GM21447 (cell line): ENCODE results near the gene ERVV-1.
"Not testable (repeated sequence)": the region's sequence is repeated elsewhere in the genome, so short reads cannot be mapped to it uniquely, and the experiment has no call there.

ENCODE experiments used
- ATAC-seq: cut with Tn5 transposase; IDR thresholded peaks from one replicate; pipeline ENCODE4 v1.9.1; 2021; ENCODE audit not compliant: unreplicated experiment

The ERVV-1 gene, protein sequence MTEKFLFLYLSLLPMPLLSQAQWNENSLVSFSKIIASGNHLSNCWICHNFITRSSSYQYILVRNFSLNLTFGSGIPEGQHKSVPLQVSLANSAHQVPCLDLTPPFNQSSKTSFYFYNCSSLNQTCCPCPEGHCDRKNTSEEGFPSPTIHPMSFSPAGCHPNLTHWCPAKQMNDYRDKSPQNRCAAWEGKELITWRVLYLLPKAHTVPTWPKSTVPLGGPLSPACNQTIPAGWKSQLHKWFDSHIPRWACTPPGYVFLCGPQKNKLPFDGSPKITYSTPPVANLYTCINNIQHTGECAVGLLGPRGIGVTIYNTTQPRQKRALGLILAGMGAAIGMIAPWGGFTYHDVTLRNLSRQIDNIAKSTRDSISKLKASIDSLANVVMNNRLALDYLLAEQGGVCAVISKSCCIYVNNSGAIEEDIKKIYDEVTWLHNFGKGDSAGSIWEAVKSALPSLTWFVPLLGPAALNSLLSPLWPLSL

DNA sequence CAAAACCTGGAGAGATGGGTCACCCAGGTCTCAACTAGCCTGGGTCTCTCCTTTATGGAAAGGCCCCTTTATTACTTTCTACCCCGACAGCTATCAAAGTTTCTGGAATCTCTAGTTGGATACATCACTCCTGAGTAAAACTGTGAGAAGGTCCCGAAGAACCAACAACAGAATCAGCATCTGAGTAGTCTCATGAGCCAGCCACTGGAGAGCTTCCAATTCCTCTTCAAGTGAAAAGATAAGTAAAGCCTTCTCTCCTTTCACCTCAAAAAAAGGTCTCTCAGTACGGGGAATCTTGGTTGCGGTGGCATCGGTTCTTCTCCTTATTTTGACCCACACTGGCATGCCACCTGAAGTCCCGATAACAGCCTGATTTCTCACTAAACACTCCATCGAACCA is at the start of gene ERVV-1:
ERVV-1 (plus strand) TSS at position 301 of the 400 bp plus-strand sequence. CDS start 170 bp downstream, outside the sequence.
- no peak for ATAC-seq

DNA sequence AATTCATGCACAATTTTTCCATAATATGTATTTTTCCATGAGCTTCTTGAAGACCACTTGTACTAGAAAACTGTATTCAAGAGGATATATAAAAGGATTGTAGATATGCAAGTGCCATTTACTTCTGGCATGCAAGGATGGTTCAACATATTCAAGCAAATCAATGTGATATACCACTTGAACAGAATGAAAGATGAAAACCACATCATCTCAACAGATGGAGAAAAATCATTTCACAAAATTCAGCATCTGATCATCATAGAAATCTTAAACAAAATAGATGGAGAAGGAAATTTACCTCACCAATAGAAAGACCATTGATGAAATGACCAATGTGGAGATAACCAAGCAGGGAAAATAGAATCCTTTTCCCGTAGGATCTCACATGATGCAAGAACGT is 45.9 kb upstream of the ERVV-1 start:
- no peak for ATAC-seq

DNA sequence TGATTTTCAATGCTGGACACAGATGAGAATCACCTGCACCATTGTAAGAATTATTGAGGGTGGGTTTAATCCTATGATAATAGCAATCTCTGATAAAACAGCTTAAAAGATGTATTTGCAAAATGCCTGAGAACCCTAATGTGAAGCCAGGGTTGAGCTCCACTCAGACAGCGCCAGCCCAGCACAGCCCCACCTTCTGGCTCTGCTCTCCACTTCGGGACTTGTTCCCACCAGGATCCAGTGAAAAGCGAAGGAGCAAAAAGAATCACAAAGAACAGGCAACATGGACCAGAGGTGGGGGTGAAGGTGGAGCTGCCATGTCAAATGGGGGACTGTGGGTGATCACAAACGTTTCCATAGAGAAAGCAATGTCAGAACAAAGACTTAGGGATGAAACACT is 32.4 kb upstream of the ERVV-1 start:
- no peak for ATAC-seq

DNA sequence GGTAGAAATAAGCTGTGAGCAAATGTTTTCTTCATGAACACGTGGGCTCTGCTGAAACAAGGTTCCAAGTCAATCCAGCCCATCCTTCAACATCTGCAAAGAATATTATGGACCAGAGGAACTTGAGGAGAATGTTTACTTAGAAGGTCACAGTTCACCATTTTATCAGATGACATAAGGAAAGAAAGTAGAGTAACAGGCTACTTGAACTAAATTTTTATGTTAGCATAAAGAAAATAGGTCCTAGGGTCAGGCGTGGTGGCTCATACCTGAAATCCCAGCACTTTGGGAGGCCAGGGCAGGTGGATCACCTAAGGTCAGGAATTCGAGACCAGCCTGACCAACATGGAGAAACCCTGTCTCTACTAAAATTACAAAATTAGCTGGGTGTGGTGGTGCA is 30.6 kb upstream of the ERVV-1 start:
- ATAC-seq: not testable (repeated sequence)

DNA sequence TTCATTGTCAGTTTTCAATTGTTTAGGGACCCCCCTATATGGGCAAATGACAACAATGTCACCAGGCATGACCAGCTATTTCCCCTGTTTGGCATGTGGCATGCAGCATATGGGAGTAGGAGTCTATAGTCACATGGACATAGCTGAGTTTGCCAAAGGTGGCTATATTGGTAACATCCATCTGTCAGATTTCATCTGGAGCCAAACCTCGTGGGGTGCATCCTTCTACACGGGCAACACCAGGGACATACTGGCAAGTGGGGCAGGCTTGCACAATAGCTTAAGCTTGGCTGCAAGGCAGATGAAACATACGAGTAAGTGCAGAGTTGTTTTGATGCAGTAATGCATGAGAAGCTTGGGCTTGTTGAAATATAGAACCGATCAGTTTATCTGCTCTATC is 26.5 kb upstream of the ERVV-1 start:
- ATAC-seq: no peak

DNA sequence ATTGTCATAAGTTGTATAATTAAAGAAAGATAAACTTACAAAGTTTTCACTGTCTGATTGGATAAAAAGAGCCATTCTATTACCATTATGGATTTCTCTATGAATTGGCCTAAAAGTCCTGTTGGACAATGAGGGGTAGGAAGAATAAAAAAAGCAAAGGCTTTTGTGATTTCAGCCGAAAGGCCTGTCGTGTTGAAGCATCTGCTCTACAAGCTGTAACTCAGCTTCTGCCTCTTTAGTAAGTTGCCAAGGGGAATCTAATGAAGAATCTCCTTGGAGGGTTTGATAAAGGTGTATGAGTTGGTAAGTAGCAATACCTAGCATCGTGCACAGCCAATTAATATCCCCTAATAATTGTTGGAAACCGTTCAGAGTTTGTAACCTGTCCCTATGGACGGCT is 25.2 kb upstream of the ERVV-1 start:
- ATAC-seq: no peak

DNA sequence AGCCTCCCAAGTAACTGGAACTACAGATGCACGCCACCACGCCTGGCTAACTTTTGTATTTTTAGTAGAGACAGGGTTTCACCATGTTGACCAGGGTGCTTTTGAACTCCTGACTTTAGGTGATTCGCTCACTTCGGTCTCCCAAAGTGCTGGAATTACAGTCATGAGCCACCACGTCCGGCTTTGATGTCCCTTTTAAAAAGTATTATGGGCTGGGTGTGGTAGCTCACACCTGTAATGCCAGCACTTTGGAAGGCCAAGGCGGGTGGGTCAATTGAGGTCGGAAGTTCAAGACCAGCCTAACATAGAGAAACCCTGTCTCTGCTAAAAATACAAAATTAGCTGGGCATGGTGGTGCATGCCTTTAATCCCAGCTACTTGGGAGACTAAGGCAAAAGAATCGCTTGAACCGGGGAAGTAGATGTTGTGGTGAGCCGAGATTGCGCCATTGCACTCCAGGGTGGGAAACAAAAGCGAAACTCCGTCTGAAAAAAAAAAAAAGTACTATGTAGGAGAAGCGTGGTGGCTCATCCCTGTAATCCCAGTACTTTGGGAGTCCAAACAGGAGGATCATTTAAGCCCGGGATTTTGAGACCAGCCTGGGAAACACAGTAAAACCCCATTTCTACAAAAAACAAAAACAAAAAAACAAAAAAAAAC is 22.8 kb upstream of the ERVV-1 start:
- no peak for ATAC-seq

DNA sequence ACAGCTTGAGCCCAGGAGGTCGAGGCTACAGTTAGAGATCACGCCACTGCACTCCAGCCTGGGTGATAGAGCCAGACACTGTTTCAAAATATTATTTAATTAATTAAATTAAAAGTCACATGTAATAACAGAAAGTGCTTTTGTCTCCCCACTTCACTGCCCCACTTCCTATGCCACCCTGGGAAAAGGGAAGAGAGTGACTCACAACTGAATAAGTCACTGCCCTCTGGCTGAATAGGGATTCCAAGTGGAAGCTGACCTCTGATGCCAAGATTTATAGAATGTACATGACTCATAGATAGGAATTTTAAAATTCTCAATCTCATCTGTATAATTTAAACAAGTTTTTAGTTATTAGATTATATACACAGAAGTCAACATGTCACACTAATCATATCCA is 22.2 kb upstream of the ERVV-1 start:
- ATAC-seq: no peak

DNA sequence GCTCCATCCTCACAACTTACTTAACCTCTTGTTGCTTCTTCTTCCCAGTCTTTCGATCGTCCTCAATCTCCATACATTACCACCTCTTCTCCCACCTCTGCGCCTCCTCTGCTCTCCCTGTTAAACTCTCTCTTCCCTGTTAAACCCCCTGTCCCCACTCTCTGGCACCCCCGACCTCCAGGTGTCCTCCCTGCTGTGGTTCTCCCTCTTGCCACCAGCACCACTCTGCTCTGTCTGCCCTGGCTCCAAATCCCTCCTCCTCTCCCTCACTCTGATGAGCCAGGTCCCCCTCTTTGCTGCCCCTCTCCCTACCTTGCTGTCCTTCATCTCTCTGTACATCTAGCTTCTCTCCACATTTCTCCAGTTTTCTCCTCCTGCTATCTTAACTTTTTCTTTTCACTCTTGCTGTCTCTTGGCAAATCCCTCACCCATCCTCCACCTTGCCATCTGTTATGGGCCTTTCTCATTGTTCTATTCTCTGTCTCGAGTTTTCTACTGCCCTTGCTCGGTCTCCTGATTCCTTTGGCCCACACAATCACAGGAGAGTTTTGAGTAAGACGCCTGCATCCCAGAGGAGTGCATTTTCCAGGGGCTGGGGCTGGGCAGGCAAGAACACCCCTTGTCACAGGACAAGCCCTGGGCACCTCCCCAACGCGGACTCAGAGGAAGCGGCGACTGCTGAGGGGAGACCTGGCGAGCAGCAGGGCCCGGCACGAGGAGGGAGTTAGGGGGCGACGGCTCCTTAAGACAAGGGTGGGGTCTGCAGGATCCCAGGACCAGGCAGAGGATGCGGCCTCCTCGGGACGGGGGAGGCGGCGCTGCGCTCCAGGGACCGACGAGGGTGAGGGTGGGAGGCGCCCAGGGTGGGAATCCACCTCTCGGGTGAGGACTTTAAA is 21.4 kb upstream of the ERVV-1 start:
- no peak for ATAC-seq

DNA sequence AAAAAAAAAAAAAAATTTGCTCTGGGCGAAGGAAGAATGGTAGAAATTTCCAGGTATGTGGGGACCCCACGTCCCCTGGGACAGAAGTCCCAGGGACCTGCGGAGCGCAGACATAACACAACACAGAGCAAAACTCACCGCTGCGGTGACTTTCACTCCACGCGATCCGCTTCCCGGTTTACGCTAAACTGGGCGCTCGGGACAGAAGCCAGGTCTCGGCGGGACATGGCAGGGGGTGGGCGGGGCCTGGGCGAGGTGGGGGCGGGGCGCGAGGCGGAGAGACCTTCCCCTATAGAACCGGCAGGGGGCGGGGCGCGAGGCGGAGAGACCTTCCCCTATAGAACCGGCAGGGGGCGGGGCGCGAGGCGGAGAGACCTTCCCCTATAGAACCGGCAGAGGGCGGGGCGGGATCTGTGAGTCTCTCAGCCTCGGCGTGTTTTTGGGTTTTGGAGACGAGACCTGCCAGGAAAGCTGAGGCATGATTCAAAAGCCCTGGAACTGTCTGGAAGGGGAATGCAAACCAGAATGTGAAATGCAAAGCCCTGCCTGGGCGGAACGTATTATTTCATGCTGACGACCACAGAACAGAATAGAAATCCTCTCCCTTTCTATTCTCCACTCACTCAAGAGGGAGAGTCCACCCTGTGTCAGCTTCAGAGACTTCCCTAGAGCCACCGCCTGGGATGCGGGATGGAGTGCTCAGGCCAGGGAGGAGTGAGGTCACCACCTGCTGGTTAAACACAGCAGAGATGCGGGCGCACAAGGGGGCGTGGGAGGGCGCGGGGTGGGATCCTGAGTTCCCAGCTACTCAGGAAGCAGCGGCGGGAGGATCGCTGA is 20.2 kb upstream of the ERVV-1 start:
- ATAC-seq: no peak

DNA sequence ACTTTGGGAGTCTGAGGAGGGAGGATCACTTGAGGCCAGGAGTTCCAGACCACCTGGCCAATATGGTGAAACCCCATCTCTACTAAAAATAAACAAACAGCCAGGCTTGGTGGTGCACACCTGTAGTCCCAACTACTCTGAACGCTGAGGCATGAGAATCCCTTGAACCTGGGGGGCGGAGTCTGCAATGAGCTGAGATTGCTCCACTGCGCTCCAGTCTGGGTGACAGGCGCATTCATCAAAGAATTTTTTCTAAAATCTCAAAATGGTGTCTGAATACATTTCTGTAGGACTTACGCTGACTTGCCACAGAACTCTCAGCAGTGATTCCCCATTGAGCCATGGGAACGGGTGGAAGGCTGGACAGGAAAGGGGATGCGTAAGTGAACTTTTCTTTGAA is 18.0 kb upstream of the ERVV-1 start:
- no peak for ATAC-seq

DNA sequence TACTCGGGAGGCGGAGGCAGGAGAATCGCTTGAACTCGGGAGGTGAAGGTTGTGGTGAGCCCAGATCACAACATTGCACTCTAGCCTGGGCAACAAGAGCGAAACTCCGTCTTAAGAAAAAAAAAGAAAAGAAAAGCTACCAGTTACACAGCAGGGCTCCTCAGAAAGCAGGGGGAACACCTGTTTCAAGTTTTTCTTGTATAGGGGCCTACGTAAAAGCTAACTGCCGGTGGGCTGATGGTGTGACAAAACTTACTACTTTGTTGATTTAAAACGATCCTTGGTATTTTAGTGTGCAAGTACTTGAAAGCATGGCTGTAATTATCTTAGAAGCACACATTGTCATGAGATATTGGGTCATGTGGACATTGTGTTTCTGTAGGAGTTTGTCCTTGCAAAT is 15.7 kb upstream of the ERVV-1 start:
- ATAC-seq: no peak

DNA sequence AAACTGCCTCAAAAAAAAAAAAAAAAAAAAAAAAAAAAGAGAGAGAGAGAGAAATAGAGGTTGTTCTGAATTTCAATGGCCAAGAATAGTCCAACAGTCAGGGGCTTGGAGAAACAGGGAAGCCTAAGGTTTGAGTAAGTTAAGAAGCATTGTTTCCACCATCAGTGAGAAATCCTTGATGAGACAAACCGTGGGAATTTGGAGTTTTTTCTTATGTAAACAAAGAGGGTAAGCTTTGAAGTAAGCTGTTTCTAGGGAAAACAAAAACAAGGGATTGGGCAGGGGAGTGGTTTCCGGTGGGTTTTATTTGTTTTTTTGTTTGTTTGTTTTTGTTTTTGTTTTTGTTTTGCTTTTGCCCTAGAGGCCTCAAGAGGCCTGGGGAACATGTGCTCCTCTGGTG is 11.2 kb upstream of the ERVV-1 start:
- no peak for ATAC-seq

DNA sequence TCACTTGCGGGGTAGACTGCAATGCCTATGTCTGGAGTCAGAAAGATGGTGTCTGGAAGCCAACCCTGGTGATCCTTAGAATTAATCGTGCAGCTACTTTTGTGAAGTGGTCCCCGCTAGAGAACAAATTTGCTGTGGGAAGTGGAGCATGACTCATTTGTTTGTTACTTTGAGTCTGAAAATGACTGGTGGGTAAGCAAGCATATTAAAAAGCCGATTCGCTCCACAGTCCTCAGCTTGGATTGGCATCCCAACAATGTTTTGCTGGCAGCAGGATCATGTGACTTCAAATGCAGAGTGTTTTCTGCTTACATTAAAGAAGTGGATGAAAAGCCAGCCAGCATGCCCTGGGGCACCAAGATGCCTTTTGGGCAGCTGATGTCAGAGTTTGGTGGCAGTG is 9.5 kb upstream of the ERVV-1 start:
- ATAC-seq: no peak

DNA sequence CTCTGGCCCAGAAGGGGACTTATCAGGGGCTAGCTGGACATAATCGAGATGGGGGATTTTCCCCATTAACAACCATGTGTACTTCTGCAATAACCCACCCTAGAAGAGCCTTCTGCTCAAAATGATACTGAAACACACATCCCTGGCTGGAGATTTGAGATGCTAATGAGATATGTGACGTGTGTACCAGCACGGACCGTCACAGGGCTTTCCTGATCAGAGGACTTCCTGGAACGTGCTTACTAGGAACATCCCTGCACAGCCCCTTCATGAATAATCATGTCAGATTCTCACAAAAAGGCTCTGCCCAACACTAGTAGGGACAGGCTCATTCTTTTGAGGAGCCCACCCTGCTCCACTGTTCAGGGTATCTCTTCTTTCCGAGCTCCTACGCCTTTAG is 6.5 kb upstream of the ERVV-1 start:
- ATAC-seq: no peak

DNA sequence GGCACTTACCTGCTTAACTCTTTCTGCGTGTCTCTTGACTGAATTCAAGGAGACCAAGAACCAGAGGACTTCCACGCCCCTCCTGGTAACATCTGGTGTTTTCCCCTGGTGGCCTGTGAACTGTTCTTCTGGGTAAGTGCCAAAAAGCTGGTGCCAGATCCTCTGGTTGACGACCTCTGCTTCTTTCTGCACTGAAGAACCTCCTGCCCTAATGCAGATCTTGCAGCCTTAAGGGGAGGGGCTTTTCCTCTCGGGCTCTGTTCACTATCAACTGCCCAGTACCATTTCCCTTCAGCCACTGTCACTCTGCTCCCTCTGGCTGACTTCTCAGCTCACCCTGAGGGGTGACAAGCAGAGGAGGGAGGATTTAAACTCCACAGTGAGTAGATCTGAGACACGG is 6.1 kb upstream of the ERVV-1 start:
- no peak for ATAC-seq

DNA sequence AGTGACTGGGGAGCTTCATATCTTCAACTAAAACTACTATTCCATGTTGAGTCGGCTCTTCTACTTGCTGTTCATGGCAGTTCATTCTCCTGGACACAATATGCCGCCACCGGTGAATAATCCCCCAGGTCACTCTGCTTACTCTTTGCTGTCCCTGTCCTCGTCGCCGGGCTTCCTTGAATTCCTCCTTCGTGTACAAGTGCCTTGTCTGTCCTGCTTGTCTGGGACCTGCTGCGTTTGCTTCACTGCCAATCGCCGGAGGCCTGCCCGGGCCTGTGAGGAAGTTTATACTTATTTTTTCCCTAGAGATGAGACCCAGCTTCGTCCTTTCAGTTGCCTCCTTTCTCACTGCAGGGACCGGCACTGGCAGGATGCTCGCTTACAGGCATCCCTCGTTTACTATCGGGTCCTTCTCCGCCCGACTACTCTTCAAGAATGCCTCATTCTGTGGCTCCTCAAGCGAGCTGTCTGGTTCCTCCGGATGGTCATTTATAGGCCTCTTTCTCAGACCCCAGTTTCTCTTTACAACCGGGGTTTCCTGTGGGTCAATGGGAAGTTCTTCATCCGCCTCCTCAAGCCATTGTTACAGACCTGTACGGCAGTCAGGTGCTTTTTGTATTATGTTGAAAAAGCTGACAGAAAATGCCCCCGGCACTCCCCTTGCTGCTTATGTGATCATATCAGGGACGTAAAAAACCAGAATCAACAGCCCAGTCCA is 5.5 kb upstream of the ERVV-1 start:
- ATAC-seq: no peak

DNA sequence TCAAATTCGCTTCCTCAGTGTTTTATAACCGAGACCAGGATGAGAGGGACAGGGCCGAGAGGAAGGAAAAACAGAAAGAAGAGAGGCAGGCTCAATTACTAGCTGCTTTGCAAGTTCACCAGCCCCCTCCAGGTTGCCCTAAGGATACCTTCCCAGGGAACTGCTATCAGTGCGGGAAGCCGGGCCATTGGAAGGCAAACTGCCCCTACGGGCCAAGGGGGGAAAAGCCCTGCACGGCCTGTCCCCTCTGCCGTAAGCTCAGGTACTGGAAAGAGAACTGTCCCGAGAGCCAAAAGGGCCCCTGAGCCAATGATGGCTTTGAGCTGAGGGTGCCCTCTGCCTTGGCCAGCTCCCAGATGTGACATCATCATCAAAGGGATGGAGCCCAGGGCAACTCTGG is 3.2 kb upstream of the ERVV-1 start:
- no peak for ATAC-seq

DNA sequence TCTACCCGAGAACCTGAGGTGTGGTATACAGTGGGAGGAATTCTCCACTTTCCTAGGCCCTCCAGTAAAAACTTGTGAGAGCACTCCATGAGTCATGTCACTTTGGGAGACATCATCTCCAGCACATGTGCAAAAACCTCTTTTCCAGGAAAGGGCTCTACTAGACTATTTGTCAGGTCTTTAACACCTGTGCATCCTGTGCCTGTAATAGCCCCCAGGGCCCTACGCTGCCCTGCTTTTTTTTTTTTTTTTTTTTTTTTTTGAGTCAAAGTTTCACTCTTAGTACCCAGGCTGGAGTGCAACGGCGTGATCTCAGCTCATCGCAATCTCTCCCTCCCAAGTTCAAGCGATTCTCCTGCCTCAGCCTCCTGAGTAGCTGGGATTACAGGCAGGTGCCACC is 1.7 kb upstream of the ERVV-1 start:
- no peak for ATAC-seq

DNA sequence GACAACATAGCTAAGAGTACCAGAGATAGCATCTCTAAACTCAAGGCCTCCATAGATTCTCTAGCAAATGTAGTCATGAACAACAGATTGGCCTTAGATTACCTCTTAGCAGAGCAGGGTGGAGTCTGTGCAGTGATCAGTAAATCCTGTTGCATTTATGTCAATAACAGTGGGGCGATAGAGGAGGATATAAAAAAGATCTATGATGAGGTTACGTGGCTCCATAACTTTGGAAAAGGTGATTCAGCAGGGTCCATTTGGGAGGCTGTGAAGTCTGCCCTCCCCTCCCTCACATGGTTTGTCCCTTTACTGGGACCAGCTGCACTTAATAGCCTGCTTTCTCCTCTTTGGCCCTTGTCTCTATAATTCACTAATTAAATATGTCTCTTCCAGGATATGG is 1.4 kb downstream of the ERVV-1 start:
- no peak for ATAC-seq
